ENCODE data around the gene TSPAN33. TPM values are rescaled to one million over a fixed set of nuclear protein-coding genes. Genes with fewer than 3 reads are reported as not detected.

TSPAN33 gene
- polyA plus RNA-seq, 1 donor (not counting 4 experiments of a cell fraction or from before 2014, with no cell fraction given) = 0.93 TPM

GRCh38 chr7:129210256-129210988 lies 65.9 kb downstream of the TSPAN33 start:
- dilution Hi-C loops (cut with MboI; ENCODE audit: extremely low pct_ligation_motif_present, low sequenced_read_pairs) = no loop called here
- FAIRE-seq (no peak), DNase-seq (ENCODE audit: low read depth, low spot score) (no peak)
- no peak overlapping the region for H3K4me3 ChIP-seq (ENCODE audit: control insufficient read depth in 2 of 3, extremely low read depth in 1 of 3, insufficient read depth in 2 of 3, low read depth in 1 of 3, low read length in 3 of 3)
- H3K27ac ChIP-seq (ENCODE audit: control insufficient read depth, insufficient read depth, low read length) = no peak overlapping the region
- no peak overlapping the region for H3K9ac ChIP-seq (ENCODE audit: control insufficient read depth, extremely low read depth, insufficient read depth, low read length)
- no peak overlapping the region for H2AFZ ChIP-seq (ENCODE audit: control insufficient read depth, low read length)
- no peaks in the 10 kb centered on the region for H3K27me3 ChIP-seq (ENCODE audit: control insufficient read depth, extremely low read depth, insufficient read depth, low read length)
- no peak overlapping the region for H3K4me2 ChIP-seq (ENCODE audit: control insufficient read depth, extremely low read depth, insufficient read depth, low read depth, low read length)
- no peaks in the 10 kb centered on the region for H4K20me1 ChIP-seq (ENCODE audit: control insufficient read depth, extremely low read depth, insufficient read depth, low read length)
- no peaks in the 10 kb centered on the region for H3K9me1 ChIP-seq (ENCODE audit: control insufficient read depth, extremely low read depth, insufficient read depth, low read length)
- TF ChIP-seq EZH2 (IDR thresholded peaks at IDR 0.05; ENCODE audit: low read length) = no peak
- TF ChIP-seq CTCF (optimal IDR thresholded peaks at IDR 0.05 in 1 of 3, IDR thresholded peaks at IDR 0.05 in 1 of 3, conservative IDR thresholded peaks at IDR 0.05 in 1 of 3; ENCODE audit: extremely low read depth in 1 of 3, insufficient read depth in 2 of 3, low read length in 3 of 3) = peak; percentile 72 to 96 (median 95)
- H3K9me3 ChIP-seq (ENCODE audit: control insufficient read depth, low read depth, low read length) = no peaks in the 10 kb centered on the region
- H3K79me2 ChIP-seq (ENCODE audit: control insufficient read depth, insufficient read depth, low read length) = no peaks in the 10 kb centered on the region
- H3K36me3 ChIP-seq (ENCODE audit: control insufficient read depth in 2 of 2, extremely low read depth in 1 of 2, insufficient read depth in 2 of 2, low read length in 2 of 2) = peaks cover 0 to 3% of the 10 kb centered on the region in 2 experiments
- H3K4me1 ChIP-seq (ENCODE audit: control insufficient read depth, extremely low read depth, insufficient read depth, low read length) = no peaks in the 10 kb centered on the region

GRCh38 chr7:129210989-129211312 lies 66.4 kb downstream of the TSPAN33 start:
- no peak overlapping the region for H3K4me2 ChIP-seq (ENCODE audit: control insufficient read depth, extremely low read depth, insufficient read depth, low read depth, low read length)
- no peak overlapping the region for H3K9ac ChIP-seq (ENCODE audit: control insufficient read depth, extremely low read depth, insufficient read depth, low read length)
- no peaks in the 10 kb centered on the region for H3K9me1 ChIP-seq (ENCODE audit: control insufficient read depth, extremely low read depth, insufficient read depth, low read length)
- dilution Hi-C loops (cut with MboI; ENCODE audit: extremely low pct_ligation_motif_present, low sequenced_read_pairs) = no loop called here
- TF ChIP-seq EZH2 (IDR thresholded peaks at IDR 0.05; ENCODE audit: low read length) (no peak), CTCF (optimal IDR thresholded peaks at IDR 0.05 in 1 of 3, IDR thresholded peaks at IDR 0.05 in 1 of 3, conservative IDR thresholded peaks at IDR 0.05 in 1 of 3; ENCODE audit: extremely low read depth in 1 of 3, insufficient read depth in 2 of 3, low read length in 3 of 3) (no peak)
- no peak overlapping the region for H3K4me3 ChIP-seq (ENCODE audit: control insufficient read depth in 2 of 3, extremely low read depth in 1 of 3, insufficient read depth in 2 of 3, low read depth in 1 of 3, low read length in 3 of 3)
- no peak overlapping the region for H2AFZ ChIP-seq (ENCODE audit: control insufficient read depth, low read length)
- H3K36me3 ChIP-seq (ENCODE audit: control insufficient read depth in 2 of 2, extremely low read depth in 1 of 2, insufficient read depth in 2 of 2, low read length in 2 of 2) = peaks cover 0 to 3% of the 10 kb centered on the region in 2 experiments
- no peaks in the 10 kb centered on the region for H3K4me1 ChIP-seq (ENCODE audit: control insufficient read depth, extremely low read depth, insufficient read depth, low read length)
- H3K27ac ChIP-seq (ENCODE audit: control insufficient read depth, insufficient read depth, low read length) = no peak overlapping the region
- H3K27me3 ChIP-seq (ENCODE audit: control insufficient read depth, extremely low read depth, insufficient read depth, low read length) = no peaks in the 10 kb centered on the region
- H4K20me1 ChIP-seq (ENCODE audit: control insufficient read depth, extremely low read depth, insufficient read depth, low read length) = no peaks in the 10 kb centered on the region
- DNase-seq (ENCODE audit: low read depth, low spot score) = no peak
- no peaks in the 10 kb centered on the region for H3K79me2 ChIP-seq (ENCODE audit: control insufficient read depth, insufficient read depth, low read length)
- H3K9me3 ChIP-seq (ENCODE audit: control insufficient read depth, low read depth, low read length) = no peaks in the 10 kb centered on the region
- FAIRE-seq = no peak

Data from keratinocyte (primary cell).